ENCODE results near the gene ACVR1. TPM values are rescaled to one million over a fixed set of nuclear protein-coding genes. Genes with fewer than 3 reads are reported as not detected.

The ACVR1 gene
- total RNA-seq, 1 donor from 2014 or later = 24.3 TPM

DNA sequence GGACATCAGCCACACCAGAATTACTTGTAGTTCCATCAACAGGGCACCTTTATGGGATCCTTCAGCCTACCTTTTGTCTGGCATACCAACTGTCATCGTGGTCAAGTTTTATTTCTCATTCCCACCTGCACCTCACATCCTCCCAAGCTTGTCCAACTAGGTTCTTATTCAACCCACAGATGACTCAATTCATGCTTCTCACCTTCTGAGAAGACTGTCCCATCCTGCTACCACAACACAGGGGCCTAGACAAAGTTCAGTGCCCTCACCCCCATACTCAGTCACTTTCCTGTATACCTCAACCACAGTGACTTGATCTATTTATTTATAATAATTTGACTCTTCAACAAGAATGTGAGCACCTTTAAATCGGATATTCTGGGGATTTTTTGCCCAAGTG, 133.1 kb downstream of the ACVR1 start:
- no peak overlapping the region for H3K27ac Mint-ChIP-seq
- no peak for DNase-seq (ENCODE audit: low spot score, unreplicated experiment)
- H3K36me3 Mint-ChIP-seq (ENCODE audit: insufficient read depth) = peaks cover 13% of the 10 kb centered on the region
- TF ChIP-seq, protein P1, sequence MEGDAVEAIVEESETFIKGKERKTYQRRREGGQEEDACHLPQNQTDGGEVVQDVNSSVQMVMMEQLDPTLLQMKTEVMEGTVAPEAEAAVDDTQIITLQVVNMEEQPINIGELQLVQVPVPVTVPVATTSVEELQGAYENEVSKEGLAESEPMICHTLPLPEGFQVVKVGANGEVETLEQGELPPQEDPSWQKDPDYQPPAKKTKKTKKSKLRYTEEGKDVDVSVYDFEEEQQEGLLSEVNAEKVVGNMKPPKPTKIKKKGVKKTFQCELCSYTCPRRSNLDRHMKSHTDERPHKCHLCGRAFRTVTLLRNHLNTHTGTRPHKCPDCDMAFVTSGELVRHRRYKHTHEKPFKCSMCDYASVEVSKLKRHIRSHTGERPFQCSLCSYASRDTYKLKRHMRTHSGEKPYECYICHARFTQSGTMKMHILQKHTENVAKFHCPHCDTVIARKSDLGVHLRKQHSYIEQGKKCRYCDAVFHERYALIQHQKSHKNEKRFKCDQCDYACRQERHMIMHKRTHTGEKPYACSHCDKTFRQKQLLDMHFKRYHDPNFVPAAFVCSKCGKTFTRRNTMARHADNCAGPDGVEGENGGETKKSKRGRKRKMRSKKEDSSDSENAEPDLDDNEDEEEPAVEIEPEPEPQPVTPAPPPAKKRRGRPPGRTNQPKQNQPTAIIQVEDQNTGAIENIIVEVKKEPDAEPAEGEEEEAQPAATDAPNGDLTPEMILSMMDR (IDR thresholded peaks at IDR 0.05; ENCODE audit: unreplicated experiment) = no peak
- H3K4me1 Mint-ChIP-seq (ENCODE audit: low read depth) = peaks cover 9% of the 10 kb centered on the region
- no peaks in the 10 kb centered on the region for H3K9me3 Mint-ChIP-seq (ENCODE audit: low read depth)
- H3K4me3 Mint-ChIP-seq (ENCODE audit: low read depth) = no peak overlapping the region
- no peaks in the 10 kb centered on the region for H3K27me3 Mint-ChIP-seq

GRCh38 chr2:157741819-157742484, 134.2 kb downstream of the ACVR1 start:
- H3K27ac Mint-ChIP-seq = no peak overlapping the region
- H3K27me3 Mint-ChIP-seq = no peaks in the 10 kb centered on the region

DNA sequence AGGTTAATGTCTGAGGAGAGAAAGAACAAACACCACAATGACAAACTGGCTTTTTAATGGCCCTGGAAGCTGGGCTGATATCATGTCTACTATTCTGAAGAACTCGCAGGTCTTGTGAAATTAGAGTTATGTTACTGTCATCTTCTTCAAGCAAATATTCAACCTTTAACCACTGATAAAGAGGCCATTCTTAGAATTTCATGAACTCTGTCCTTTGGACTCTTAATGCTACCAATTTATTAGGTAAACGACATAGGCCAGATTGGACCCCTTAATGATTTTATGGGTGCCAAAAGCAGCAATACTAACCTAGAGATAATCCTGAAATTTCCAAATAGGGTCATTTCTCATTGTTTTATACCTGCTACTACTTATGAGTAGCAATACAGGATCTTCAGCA, 138.5 kb downstream of the ACVR1 start:
- H3K27me3 Mint-ChIP-seq = no peaks in the 10 kb centered on the region
- H3K36me3 Mint-ChIP-seq (ENCODE audit: insufficient read depth) = peaks cover 31% of the 10 kb centered on the region
- no peaks in the 10 kb centered on the region for H3K9me3 Mint-ChIP-seq (ENCODE audit: low read depth)
- DNase-seq (ENCODE audit: low spot score, unreplicated experiment) = no peak
- no peak overlapping the region for H3K4me3 Mint-ChIP-seq (ENCODE audit: low read depth)
- H3K27ac Mint-ChIP-seq = no peak overlapping the region
- peaks cover 4% of the 10 kb centered on the region for H3K4me1 Mint-ChIP-seq (ENCODE audit: low read depth)
- TF ChIP-seq, protein P1 (IDR thresholded peaks at IDR 0.05; ENCODE audit: unreplicated experiment) = no peak

More at GRCh38 chr2:157741819-157742484, 134.2 kb downstream of the ACVR1 start:
- TF ChIP-seq, protein P1 (IDR thresholded peaks at IDR 0.05; ENCODE audit: unreplicated experiment) = no peak
- Mint-ChIP-seq H3K9me3 (ENCODE audit: low read depth) (no peaks in the 10 kb centered on the region), H3K4me1 (ENCODE audit: low read depth) (peaks cover 4% of the 10 kb centered on the region), H3K4me3 (ENCODE audit: low read depth) (no peak overlapping the region), H3K36me3 (ENCODE audit: insufficient read depth) (peaks cover 17% of the 10 kb centered on the region)
- DNase-seq (ENCODE audit: low spot score, unreplicated experiment) = no peak

DNA sequence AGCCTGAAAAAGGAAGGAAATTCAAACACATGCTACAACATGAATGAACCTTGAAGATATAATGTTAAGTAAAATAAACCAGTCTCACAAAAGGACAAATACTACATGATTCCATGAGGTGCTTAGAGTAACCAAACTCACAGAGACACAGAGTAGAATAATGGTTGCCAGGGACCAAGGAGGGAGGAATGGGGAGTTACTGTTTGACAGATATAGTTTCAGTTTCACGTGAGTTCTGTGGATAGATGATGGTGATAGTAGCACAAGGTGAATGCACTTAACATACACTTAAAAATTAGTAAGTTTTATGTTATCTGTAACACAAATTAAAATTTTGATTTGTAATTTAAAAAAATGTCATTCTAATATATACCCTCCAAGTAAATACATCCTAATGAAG, 140.6 kb downstream of the ACVR1 start:
- peaks cover 4% of the 10 kb centered on the region for H3K9me3 Mint-ChIP-seq (ENCODE audit: low read depth)
- no peak overlapping the region for H3K27ac Mint-ChIP-seq
- TF ChIP-seq, protein P1 (IDR thresholded peaks at IDR 0.05; ENCODE audit: unreplicated experiment) = no peak
- H3K4me1 Mint-ChIP-seq (ENCODE audit: low read depth) = peaks cover 4% of the 10 kb centered on the region
- DNase-seq (ENCODE audit: low spot score, unreplicated experiment) = no peak
- no peak overlapping the region for H3K4me3 Mint-ChIP-seq (ENCODE audit: low read depth)
- H3K27me3 Mint-ChIP-seq = no peaks in the 10 kb centered on the region
- H3K36me3 Mint-ChIP-seq (ENCODE audit: insufficient read depth) = peaks cover 40% of the 10 kb centered on the region

DNA sequence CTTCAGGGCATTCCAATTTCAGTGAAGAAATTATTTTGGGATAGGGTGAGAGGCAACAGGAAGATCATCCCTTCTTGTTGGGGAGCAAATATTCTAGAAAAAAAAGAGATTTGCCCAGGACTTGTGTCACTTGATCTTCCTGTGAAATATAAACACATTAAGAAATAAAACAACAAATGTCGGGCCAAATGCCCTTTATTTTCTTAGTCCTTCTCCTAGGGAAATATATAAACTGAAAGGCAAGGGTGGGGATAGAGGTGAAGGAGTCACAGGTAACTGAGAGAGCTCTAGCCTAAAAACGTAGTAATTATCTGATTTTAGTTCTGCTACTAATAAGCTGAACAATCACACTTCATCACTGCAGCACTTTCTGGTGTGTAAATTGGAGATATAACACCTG, 142.9 kb downstream of the ACVR1 start:
- TF ChIP-seq, protein P1 (IDR thresholded peaks at IDR 0.05; ENCODE audit: unreplicated experiment) = no peak
- Mint-ChIP-seq H3K9me3 (ENCODE audit: low read depth) (peaks cover 14% of the 10 kb centered on the region), H3K27ac (no peak overlapping the region), H3K4me3 (ENCODE audit: low read depth) (no peak overlapping the region), H3K36me3 (ENCODE audit: insufficient read depth) (peaks cover 52% of the 10 kb centered on the region), H3K4me1 (ENCODE audit: low read depth) (peaks cover 4% of the 10 kb centered on the region), H3K27me3 (no peaks in the 10 kb centered on the region)
- DNase-seq (ENCODE audit: low spot score, unreplicated experiment) = no peak

Data from progenitor cell of endocrine pancreas (in vitro differentiated cells).